Measurements from ENCODE around the gene TRAPPC10. TPM values are rescaled to one million over a fixed set of nuclear protein-coding genes. Genes with fewer than 3 reads are reported as not detected.
"Not testable (repeated sequence)": the region's sequence is repeated elsewhere in the genome, so short reads cannot be mapped to it uniquely, and the experiment has no call there.

TRAPPC10 gene
- total RNA-seq, 1 donor, result 25.3 TPM

DNA sequence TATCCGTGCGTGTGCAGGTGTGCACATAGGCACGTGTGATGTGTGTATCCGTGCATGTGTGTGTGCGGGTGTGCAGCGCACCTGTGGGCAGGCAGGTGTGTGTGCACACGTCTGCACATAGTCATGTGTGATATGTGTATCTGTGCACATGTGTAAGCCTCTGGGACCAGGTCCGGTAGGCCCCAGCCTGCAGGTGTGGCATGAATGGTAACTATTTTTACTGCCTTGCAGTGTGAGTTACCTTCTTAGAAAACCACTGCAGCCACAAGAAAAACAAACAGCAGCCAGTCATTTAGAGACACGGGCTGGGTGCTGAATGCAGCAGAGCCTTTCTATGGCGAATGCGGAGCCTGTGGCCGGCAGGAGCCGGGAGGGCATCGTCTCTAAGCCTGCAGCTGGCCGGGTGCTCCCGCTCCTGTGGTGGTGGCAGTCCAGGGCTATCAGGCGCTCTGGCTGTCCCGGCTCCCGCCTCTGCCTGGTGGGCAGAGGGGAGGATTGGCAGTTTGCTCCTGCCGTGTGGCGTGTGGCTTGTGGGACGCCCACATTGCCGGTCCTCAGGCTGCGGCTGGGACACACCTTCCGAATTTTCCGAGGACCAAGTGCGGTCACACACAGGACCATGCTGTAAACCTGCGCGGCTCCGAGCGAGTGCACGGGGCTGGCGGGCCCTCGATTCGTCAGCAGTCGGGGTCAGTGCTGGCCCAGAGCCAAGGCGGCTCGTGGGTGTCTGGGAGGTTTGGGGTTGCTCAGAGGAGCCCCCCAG lies 143.3 kb downstream of the TRAPPC10 start:
- DNase-seq (ENCODE audit: low read depth); H3K4me3 ChIP-seq (ENCODE audit: low read depth, low read length): not testable (repeated sequence)

DNA sequence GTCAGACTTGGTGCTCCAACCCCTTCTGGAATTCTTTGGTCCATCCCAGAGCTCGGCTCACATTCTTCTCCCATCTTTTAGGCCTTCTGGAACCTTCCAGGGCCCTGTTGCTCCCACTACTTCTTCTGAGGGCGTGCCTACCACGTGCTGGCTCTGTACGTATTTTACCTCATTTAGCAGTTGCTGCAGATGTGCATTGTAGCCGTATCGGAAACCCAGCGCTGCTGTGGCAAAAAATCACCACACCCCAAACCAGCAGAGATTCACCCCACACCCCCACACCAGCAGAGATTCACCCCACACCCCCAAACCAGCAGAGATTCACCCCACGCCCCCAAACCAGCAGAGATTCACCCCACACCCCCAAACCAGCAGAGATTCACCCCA lies 143.9 kb downstream of the TRAPPC10 start:
- not testable (repeated sequence) for DNase-seq (ENCODE audit: low read depth); H3K4me3 ChIP-seq (ENCODE audit: low read depth, low read length)

Small RNA genes within 50 kb of the gene (small RNA-seq; reads per million reads assigned to genes)
- gene RNU6-1150P, result not detected

Other genes starting within 250 kb of the TRAPPC10 start
- gene CSTB, start 236.0 kb upstream of the TRAPPC10 start, total RNA-seq (ENCODE audit: low replicate concordance), result 5.5 and 32.2 TPM in 2 replicates
- 18.2 and 23.0 TPM in 2 replicates for gene RRP1, start 222.7 kb upstream of the TRAPPC10 start, total RNA-seq (ENCODE audit: low replicate concordance)
- 16.3 and 29.0 TPM in 2 replicates for gene AGPAT3, start 147.1 kb upstream of the TRAPPC10 start, total RNA-seq (ENCODE audit: low replicate concordance)
- 0.98 and 4.0 TPM in 2 replicates for gene PWP2, start 95.1 kb downstream of the TRAPPC10 start, total RNA-seq (ENCODE audit: low replicate concordance)
- 11.1 and 28.3 TPM in 2 replicates for gene GATD3, start 121.4 kb downstream of the TRAPPC10 start, total RNA-seq (ENCODE audit: low replicate concordance)
- gene ICOSLG, start 228.6 kb downstream of the TRAPPC10 start, total RNA-seq (ENCODE audit: low replicate concordance), result 0.09 TPM in 1 of 2 replicates, not detected in the other
- gene DNMT3L, start 249.6 kb downstream of the TRAPPC10 start, total RNA-seq (ENCODE audit: low replicate concordance), result not detected in 2 replicates

All from fibroblast of the aortic adventitia (primary cell).